ENCODE results near the gene PARP11.

The PARP11 gene

GRCh38 chr12:3872800-3873636, at the start of gene PARP11:
TSS of gene PARP11 (minus strand) at chr12:3873399. CDS start at chr12:3873229, 170 bp downstream.
- Histone ChIP-seq H3K27ac (peak within 1 kb of the TSS; percentile 48 to 98 (median 92)), H3K4me3 (peak within 1 kb of the TSS; percentile 41 to 73 (median 65))

- Histone ChIP-seq H3K27ac (no peak overlapping the region), H3K4me3 (no peak overlapping the region)
Measured at GRCh38 chr12:3922033-3922432, 48.8 kb upstream of the PARP11 start.

GRCh38 chr12:3921526-3921925, 48.3 kb upstream of the PARP11 start:
- H3K27ac ChIP-seq, result no peak overlapping the region
- no peak overlapping the region for H3K4me3 ChIP-seq

GRCh38 chr12:3921151-3921471, 47.9 kb upstream of the PARP11 start:
- Histone ChIP-seq H3K4me3 (no peak overlapping the region), H3K27ac (no peak overlapping the region)

- Histone ChIP-seq H3K27ac (no peak overlapping the region), H3K4me3 (no peak overlapping the region)
Measured at GRCh38 chr12:3920351-3921150, 47.4 kb upstream of the PARP11 start.

GRCh38 chr12:3913278-3913677, 40.1 kb upstream of the PARP11 start:
- Histone ChIP-seq H3K27ac (no peak overlapping the region), H3K4me3 (no peak overlapping the region)

GRCh38 chr12:3912863-3913262, 39.7 kb upstream of the PARP11 start:
- no peak overlapping the region for H3K27ac ChIP-seq
- H3K4me3 ChIP-seq, result no peak overlapping the region

GRCh38 chr12:3911409-3911808, 38.2 kb upstream of the PARP11 start:
- H3K4me3 ChIP-seq, result no peak overlapping the region
- no peak overlapping the region for H3K27ac ChIP-seq

GRCh38 chr12:3905664-3906063, 32.5 kb upstream of the PARP11 start:
- no peak overlapping the region for H3K27ac ChIP-seq
- no peak overlapping the region for H3K4me3 ChIP-seq

GRCh38 chr12:3904999-3905398, 31.8 kb upstream of the PARP11 start:
- H3K4me3 ChIP-seq, result no peak overlapping the region
- H3K27ac ChIP-seq, result no peak overlapping the region

GRCh38 chr12:3902921-3903320, 29.7 kb upstream of the PARP11 start:
- H3K27ac ChIP-seq, result no peak overlapping the region
- H3K4me3 ChIP-seq, result no peak overlapping the region

GRCh38 chr12:3901116-3901515, 27.9 kb upstream of the PARP11 start:
- Histone ChIP-seq H3K4me3 (no peak overlapping the region), H3K27ac (no peak overlapping the region)

GRCh38 chr12:3898756-3899155, 25.6 kb upstream of the PARP11 start:
- Histone ChIP-seq H3K27ac (peak overlapping the region in 7 of 21 experiments; percentile 31 to 89 (median 68)), H3K4me3 (no peak overlapping the region)

- peak overlapping the region in 15 of 21 experiments; percentile 1 to 89 (median 66) for H3K27ac ChIP-seq
Measured at GRCh38 chr12:3897371-3897971, 24.3 kb upstream of the PARP11 start.

GRCh38 chr12:3896801-3897351, 23.7 kb upstream of the PARP11 start:
- Histone ChIP-seq H3K27ac (peak overlapping the region in 15 of 21 experiments; percentile 0 to 89 (median 66)), H3K4me3 (no peak overlapping the region)

More at GRCh38 chr12:3897371-3897971, 24.3 kb upstream of the PARP11 start:
- no peak overlapping the region for H3K4me3 ChIP-seq

GRCh38 chr12:3896356-3896755, 23.2 kb upstream of the PARP11 start:
- H3K4me3 ChIP-seq, result no peak overlapping the region
- H3K27ac ChIP-seq, result peak overlapping the region in 13 of 21 experiments; percentile 1 to 89 (median 66)

GRCh38 chr12:3892631-3893030, 19.4 kb upstream of the PARP11 start:
- no peak overlapping the region for H3K4me3 ChIP-seq

GRCh38 chr12:3891201-3891600, 18.0 kb upstream of the PARP11 start:
- no peak overlapping the region for H3K4me3 ChIP-seq
- H3K27ac ChIP-seq, result no peak overlapping the region

More at GRCh38 chr12:3892631-3893030, 19.4 kb upstream of the PARP11 start:
- H3K27ac ChIP-seq, result peak overlapping the region in 1 of 21 experiments; percentile 5

- Histone ChIP-seq H3K4me3 (no peak overlapping the region), H3K27ac (no peak overlapping the region)
Measured at GRCh38 chr12:3888659-3889058, 15.5 kb upstream of the PARP11 start.
